H1 (cell line): ENCODE measurements around the gene HS6ST3. TPM values are rescaled to one million over a fixed set of nuclear protein-coding genes. Genes with fewer than 3 reads are reported as not detected.

Experiments used
- CTCF ChIA-PET: fragments of 300-600 bp; sonication (Branson Sonifier 250); formaldehyde crosslinking; loops from one replicate; lab custom pipeline; 2021; ENCODE audit not compliant: partially characterized antibody; lab: Charles Lee
- POLR2A ChIA-PET: fragments of 300-600 bp; sonication (Branson Sonifier 250); formaldehyde crosslinking; loops from one replicate; lab custom pipeline; 2021; ENCODE audit warnings: inconsistent platforms; ENCODE audit not compliant: partially characterized antibody; lab: Charles Lee
- DNase-seq, 2 experiments: peaks; one replicate each; pipeline versions ENCODE4 v3.0.0 to v3.0.0-alpha.2; 2010 to 2022; ENCODE audit warnings: low spot score in 2 of 2, low read depth in 1 of 2, mixed read lengths in 1 of 2
- FAIRE-seq: peaks from 2 replicates; lab custom pipeline; 2011; peaks lifted over from hg19 to GRCh38; lab: Jason Lieb, UNC
- H2AFZ ChIP-seq: 2 replicates; pipeline ENCODE4 v1.8.1; 2012; ENCODE audit warnings: low read length, inconsistent platforms
- H2AK5ac ChIP-seq: 2 replicates; pipeline ENCODE4 v1.6.1; 2013; ENCODE audit warnings: low read depth, low read length
- H2BK120ac ChIP-seq: replicated peaks from 2 replicates; pipeline ENCODE3; 2013; ENCODE audit warnings: low read depth, low read length, inconsistent platforms
- H2BK12ac ChIP-seq: 2 replicates; pipeline ENCODE4 v1.6.1; 2013; ENCODE audit warnings: low read depth, low read length
- H2BK15ac ChIP-seq: 2 replicates; pipeline ENCODE4 v1.6.1; 2013; ENCODE audit warnings: low read length
- H2BK20ac ChIP-seq: 2 replicates; pipeline ENCODE4 v1.6.1; 2013; ENCODE audit warnings: low read length
- H2BK5ac ChIP-seq: 2 replicates; pipeline ENCODE4 v1.6.1; 2013; ENCODE audit warnings: low read depth, low read length
- H3K14ac ChIP-seq: 2 replicates; pipeline ENCODE4 v1.6.1; 2013; ENCODE audit warnings: inconsistent platforms; ENCODE audit not compliant: insufficient read length
- H3K18ac ChIP-seq: 2 replicates; pipeline ENCODE4 v1.6.1; 2013; ENCODE audit warnings: low read length; ENCODE audit errors: extremely low read depth
- H3K23ac ChIP-seq: 2 replicates; pipeline ENCODE4 v1.6.1; 2013; ENCODE audit warnings: inconsistent platforms; ENCODE audit not compliant: insufficient read length
- H3K23me2 ChIP-seq: 2 replicates; pipeline ENCODE4 v1.6.1; 2013; ENCODE audit warnings: low read depth, low read length
- H3K27ac ChIP-seq: 2 replicates; pipeline ENCODE4 v1.6.1; 2011; ENCODE audit warnings: low read depth, low read length, inconsistent platforms
- H3K27me3 ChIP-seq, 4 experiments: replicated peaks in 1 of 4; 1 replicate in 1 of 4; 2 replicates in 3 of 4; pipeline versions ENCODE4 v1.6.1 to v1.8.1; 2011 to 2013; ENCODE audit warnings: low read length in 3 of 4, mild to moderate bottlenecking in 3 of 4, inconsistent platforms in 2 of 4, mixed read lengths in 2 of 4, moderate library complexity in 1 of 4; ENCODE audit not compliant: control insufficient read depth in 3 of 4, insufficient read depth in 3 of 4; ENCODE audit errors: extremely low read depth in 1 of 4
- H3K36me3 ChIP-seq, 4 experiments: 2 replicates each; pipeline versions ENCODE4 v1.6.1 to v1.8.1; 2011 to 2013; ENCODE audit warnings: mild to moderate bottlenecking in 4 of 4, low read length in 3 of 4, moderate library complexity in 2 of 4, control low read depth in 1 of 4, inconsistent platforms in 1 of 4; ENCODE audit not compliant: insufficient read depth in 4 of 4, control insufficient read depth in 2 of 4
- H3K4ac ChIP-seq: replicated peaks from 2 replicates; pipeline ENCODE3; 2013; ENCODE audit warnings: low read length, low read depth, mixed read lengths, inconsistent platforms; ENCODE audit not compliant: insufficient read length
- H3K4me1 ChIP-seq, 4 experiments: replicated peaks in 1 of 4; 1 replicate in 1 of 4; 2 replicates in 3 of 4; pipeline versions ENCODE4 v1.6.1 to v1.8.1; 2011 to 2013; ENCODE audit warnings: low read length in 3 of 4, inconsistent platforms in 2 of 4, mixed read lengths in 1 of 4; ENCODE audit not compliant: insufficient read depth in 4 of 4, control insufficient read depth in 3 of 4
- H3K4me2 ChIP-seq, 2 experiments: 2 replicates each; pipeline versions ENCODE4 v1.6.1 to v1.8.1; 2011 to 2013; ENCODE audit warnings: low read depth in 2 of 2, low read length in 2 of 2, control low read depth in 1 of 2, inconsistent platforms in 1 of 2, mild to moderate bottlenecking in 1 of 2; ENCODE audit not compliant: insufficient read depth in 1 of 2
- H3K4me3 ChIP-seq, 4 experiments: fragments of 200-600, 300-600 bp in 1 of 4; sonication (generic), shearing (Covaris generic), sonication (Bioruptor Twin) in 1 of 4; 2 replicates each; pipeline versions ENCODE4 v1.5.1 to v1.8.1; 2011 to 2016; ENCODE audit warnings: low read length in 4 of 4, low read depth in 3 of 4, control low read depth in 2 of 4, inconsistent platforms in 2 of 4, mild to moderate bottlenecking in 2 of 4, mixed read lengths in 1 of 4, moderate library complexity in 1 of 4; ENCODE audit not compliant: insufficient read depth in 2 of 4; ENCODE audit errors: extremely low read depth in 1 of 4
- H3K56ac ChIP-seq: replicated peaks from 2 replicates; pipeline ENCODE3; 2013; ENCODE audit warnings: low read depth, mild to moderate bottlenecking, mixed read lengths, low read length, inconsistent platforms; ENCODE audit not compliant: insufficient read length
- H3K79me1 ChIP-seq: 2 replicates; pipeline ENCODE4 v1.6.1; 2013; ENCODE audit warnings: low read depth, low read length, control low read depth
- H3K79me2 ChIP-seq, 2 experiments: 2 replicates each; pipeline versions ENCODE4 v1.6.1 to v1.8.1; 2012 to 2013; ENCODE audit warnings: low read length in 2 of 2, mild to moderate bottlenecking in 2 of 2, inconsistent platforms in 1 of 2; ENCODE audit not compliant: insufficient read depth in 2 of 2, control insufficient read depth in 1 of 2
- H3K9ac ChIP-seq, 4 experiments: replicated peaks in 1 of 4; 1 replicate in 1 of 4; 2 replicates in 3 of 4; pipeline versions ENCODE4 v1.6.1 to v1.8.1; 2011 to 2013; ENCODE audit warnings: low read depth in 3 of 4, low read length in 3 of 4, control low read depth in 2 of 4, mild to moderate bottlenecking in 2 of 4, moderate library complexity in 2 of 4, inconsistent platforms in 1 of 4; ENCODE audit errors: extremely low read depth in 1 of 4
- H3K9me3 ChIP-seq, 2 experiments: 2 replicates each; pipeline versions ENCODE4 v1.6.1 to v1.8.1; 2012 to 2013; ENCODE audit warnings: mild to moderate bottlenecking in 2 of 2, moderate library complexity in 2 of 2, control low read depth in 1 of 2, inconsistent platforms in 1 of 2, low read depth in 1 of 2, low read length in 1 of 2, mixed read lengths in 1 of 2; ENCODE audit not compliant: insufficient read depth in 2 of 2
- H4K20me1 ChIP-seq, 2 experiments: replicated peaks in 1 of 2; 2 replicates each; pipeline versions ENCODE3 to v1.8.1; 2011 to 2013; ENCODE audit warnings: inconsistent platforms in 2 of 2, low read length in 2 of 2, mild to moderate bottlenecking in 1 of 2; ENCODE audit not compliant: insufficient read depth in 2 of 2, control insufficient read depth in 1 of 2
- H4K5ac ChIP-seq: 2 replicates; pipeline ENCODE4 v1.6.1; 2013; ENCODE audit warnings: low read length, low read depth, mixed read lengths, inconsistent platforms; ENCODE audit not compliant: insufficient read length
- H4K8ac ChIP-seq: 2 replicates; pipeline ENCODE4 v1.8.0; 2013; ENCODE audit warnings: mild to moderate bottlenecking, moderate library complexity, low read length, inconsistent platforms; ENCODE audit not compliant: insufficient read depth; ENCODE audit errors: extremely low read depth
- H4K91ac ChIP-seq: replicated peaks from 2 replicates; pipeline ENCODE3; 2013; ENCODE audit warnings: low read length, mixed read lengths, inconsistent platforms; ENCODE audit not compliant: insufficient read length
- ATF3 ChIP-seq: IDR thresholded peaks from 2 replicates; pipeline ENCODE4 v1.6.1; 2011; ENCODE audit warnings: low read depth, mild to moderate bottlenecking, low read length; ENCODE audit not compliant: insufficient read depth
- CBX5 ChIP-seq: fragments of 300-800, 300-1000 bp; sonication (generic); IDR thresholded peaks from 2 replicates; pipeline ENCODE4 v1.7.1; 2016; ENCODE audit warnings: antibody characterized with exemption, low read length, low read depth
- CTCF ChIP-seq, 3 experiments: IDR thresholded peaks; 1 replicate in 2 of 3; 2 replicates in 1 of 3; pipeline versions ENCODE4 v1.5.1 to v1.6.1; 2011; ENCODE audit warnings: low read length in 3 of 3, mild to moderate bottlenecking in 3 of 3, inconsistent platforms in 2 of 3, low read depth in 1 of 3, moderate library complexity in 1 of 3; ENCODE audit not compliant: insufficient read depth in 1 of 3; ENCODE audit errors: control extremely low read depth in 1 of 3
- EP300 ChIP-seq, 2 experiments: IDR thresholded peaks; 1 replicate in 1 of 2; 2 replicates in 1 of 2; pipeline ENCODE4 v1.6.1; 2011 to 2012; ENCODE audit warnings: low read depth in 2 of 2, low read length in 2 of 2, mild to moderate bottlenecking in 2 of 2, borderline replicate concordance in 1 of 2, inconsistent platforms in 1 of 2, moderate library complexity in 1 of 2
- KDM1A ChIP-seq: fragments of 200-600, 300-600 bp; sonication (generic); IDR thresholded peaks from 2 replicates; pipeline ENCODE4 v1.7.1; 2016; ENCODE audit warnings: mild to moderate bottlenecking, low read length, borderline replicate concordance
- POLR2AphosphoS5 ChIP-seq: IDR thresholded peaks from 2 replicates; pipeline ENCODE4 v1.6.1; 2011; ENCODE audit warnings: low read depth, low read length
- RXRA ChIP-seq: IDR thresholded peaks from 2 replicates; pipeline ENCODE4 v1.6.1; 2011; ENCODE audit warnings: low read depth, mild to moderate bottlenecking, low read length, moderate library complexity; ENCODE audit not compliant: insufficient read depth
- SIRT6 ChIP-seq: IDR thresholded peaks from one replicate; pipeline ENCODE4 v1.7.1; 2012; ENCODE audit warnings: low read length, inconsistent platforms
- TEAD4 ChIP-seq: IDR thresholded peaks from 2 replicates; pipeline ENCODE4 v1.6.1; 2012; ENCODE audit warnings: low read depth, low read length, inconsistent platforms, mixed read lengths
- WGBS, 2 experiments: shearing (Covaris generic) in 1 of 2; methylation state at CpG; one replicate each; pipeline versions ENCODE4 v1.1.6 to v1.1.7; 2013 to 2015; ENCODE audit warnings: low lambda C conversion rate in 2 of 2, mixed read lengths in 2 of 2, inconsistent platforms in 1 of 2, low coverage in 1 of 2, missing lambda C conversion rate in 1 of 2; ENCODE audit not compliant: insufficient replicate concordance in 2 of 2, insufficient coverage in 1 of 2, insufficient read length in 1 of 2; ENCODE audit errors: extremely low coverage in 1 of 2, missing lambda C conversion rate in 1 of 2; 5-methylcytosine and 5-hydroxymethylcytosine counted together
- polyA plus RNA-seq, 7 experiments: library from polyadenylated mRNA; depleted of rRNA in 3 of 7; stranded (reverse) in 5 of 7; unstranded in 2 of 7; fragments of >200 nt in 5 of 7; fragments of 200-250 nt in 2 of 7; gene quantifications; 1 replicate in 5 of 7; 2 replicates in 1 of 7; 4 replicates in 1 of 7; pipeline versions ENCODE4 v1.2.1 to v1.2.3, GENCODE V29; 2011 to 2013; ENCODE audit warnings: missing spikeins in 2 of 7, mixed read lengths in 2 of 7
- total RNA-seq: library from RNA; stranded (reverse); fragmentation: NEBNext Ultra II Directional; extraction: Animal tissue kit (Norgen Biotek cat#: 25700); gene quantifications from 2 replicates; pipeline ENCODE4 v1.2.1, GENCODE V29; 2021

Gene HS6ST3
- total and polyA plus RNA-seq, 2 of the 8 experiments (the other 6 are each of a cell fraction or from before 2014, with no cell fraction given) = 0.45 to 1.2 TPM

GRCh38 chr13:96450326-96451020 lies 360.6 kb downstream of the HS6ST3 start:
- FAIRE-seq (no peak), DNase-seq (no peak)
- Histone ChIP-seq H3K79me2 (no peaks in the 10 kb centered on the region), H3K9me3 (no peaks in the 10 kb centered on the region), H2BK120ac (no peak overlapping the region), H2BK20ac (no peak overlapping the region), H2BK5ac (no peak overlapping the region), H4K5ac (no peak overlapping the region), H3K23ac (no peak overlapping the region), H3K18ac (no peak overlapping the region), H3K4me2 (no peak overlapping the region), H4K20me1 (no peaks in the 10 kb centered on the region), H3K56ac (no peak overlapping the region), H3K36me3 (no peaks in the 10 kb centered on the region), H2AFZ (no peak overlapping the region), H3K4ac (no peak overlapping the region), H3K27ac (no peak overlapping the region), H3K27me3 (no peaks in the 10 kb centered on the region), H2AK5ac (no peak overlapping the region), H3K4me3 (no peak overlapping the region), H3K14ac (no peak overlapping the region), H4K91ac (no peak overlapping the region), H4K8ac (no peak overlapping the region), H2BK15ac (no peak overlapping the region), H3K23me2 (no peaks in the 10 kb centered on the region), H3K9ac (no peak overlapping the region), H3K79me1 (no peaks in the 10 kb centered on the region; the same call in 1 of the 2 replicates), H2BK12ac (no peak overlapping the region), H3K4me1 (peaks cover 0 to 7% (median 0%) of the 10 kb centered on the region in 4 experiments; a peak in 1 of 7 replicates)
- WGBS, 2 experiments = 90% methylated on average over 4 of the region's 4 CpGs; no CpG with 5 or more reads in 1 of the 2 experiments
- ChIA-PET CTCF (no interaction called here), POLR2A (no interaction called here)
- TF ChIP-seq SIRT6 = no peak
- TF ChIP-seq CTCF (IDR thresholded peaks at IDR 0.05; ENCODE audit: control extremely low read depth in 1 of 3, insufficient read depth in 1 of 3, low read depth in 1 of 3, low read length in 3 of 3) = no peak
- TF ChIP-seq POLR2AphosphoS5 = no peak
- TF ChIP-seq RXRA = no peak
- TF ChIP-seq EP300 (IDR thresholded peaks at IDR 0.05; ENCODE audit: borderline replicate concordance in 1 of 2, low read depth in 2 of 2, low read length in 2 of 2) = no peak
- no peak for TF ChIP-seq ATF3
- TF ChIP-seq TEAD4 = no peak
- TF ChIP-seq CBX5 = no peak
- no peak for TF ChIP-seq KDM1A
